HG02798 (cell line): ENCODE results near the gene NUFIP2.
"Not testable (repeated sequence)": the region's sequence is repeated elsewhere in the genome, so short reads cannot be mapped to it uniquely, and the experiment has no call there.

ENCODE experiments used
- ATAC-seq: cut with Tn5 transposase; IDR thresholded peaks from one replicate; pipeline ENCODE4 v1.9.1; 2021; ENCODE audit warnings: mild to moderate bottlenecking; ENCODE audit not compliant: unreplicated experiment, poor library complexity

The NUFIP2 gene

DNA sequence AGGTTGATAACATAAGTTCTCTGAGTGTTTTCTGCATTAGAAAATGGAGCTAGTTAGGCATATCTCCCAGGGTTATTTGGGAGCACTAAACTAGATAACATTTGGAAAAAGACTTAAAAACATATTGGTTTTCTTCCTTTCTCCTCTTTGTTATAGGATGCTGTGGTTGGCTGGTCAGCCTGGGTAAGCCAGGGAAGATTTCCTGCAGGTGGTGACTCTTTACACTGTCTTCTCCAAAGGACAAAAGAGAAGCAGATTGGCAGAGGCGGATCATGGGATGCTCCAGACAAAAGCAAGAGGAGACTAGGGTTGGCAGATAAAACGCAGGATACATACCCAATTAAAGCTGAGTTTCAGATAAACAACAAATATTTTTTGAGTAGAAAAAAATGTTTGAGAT, 53.5 kb downstream of the NUFIP2 start:
- no peak for ATAC-seq

DNA sequence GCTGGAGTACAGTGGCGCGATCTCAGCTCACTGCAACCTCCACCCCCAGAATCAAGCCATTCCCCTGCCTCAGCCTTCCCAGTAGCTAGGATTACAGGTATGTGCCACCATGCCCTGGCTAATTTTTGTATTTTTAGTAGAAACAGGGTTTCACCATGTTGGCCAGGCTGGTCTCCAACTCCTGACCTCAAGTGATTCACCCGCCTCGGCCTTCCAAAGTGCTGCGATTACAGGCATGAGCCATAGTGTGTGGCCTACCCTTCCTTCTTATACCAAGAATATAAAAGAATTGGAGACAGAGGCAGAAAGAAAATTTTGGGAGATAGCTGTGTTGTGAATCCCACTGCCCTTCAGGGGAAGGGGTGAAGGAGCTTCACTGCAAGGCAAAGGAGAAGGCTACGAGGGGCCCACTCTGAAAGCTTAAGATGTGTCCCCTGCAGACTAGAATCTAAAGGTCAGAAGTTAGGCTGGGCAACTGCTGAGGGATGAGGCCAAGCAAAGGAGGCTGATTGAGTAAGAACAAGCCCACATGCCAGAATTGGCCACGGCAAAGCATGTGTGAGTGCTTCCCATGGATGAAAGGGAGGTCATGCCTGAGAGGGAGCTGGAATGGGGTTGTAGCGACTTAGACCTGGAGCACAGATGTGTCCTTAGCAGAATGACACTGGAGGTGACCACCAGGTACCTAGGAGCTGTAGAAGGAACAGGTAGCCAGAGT, 55.7 kb downstream of the NUFIP2 start:
- ATAC-seq: no peak

DNA sequence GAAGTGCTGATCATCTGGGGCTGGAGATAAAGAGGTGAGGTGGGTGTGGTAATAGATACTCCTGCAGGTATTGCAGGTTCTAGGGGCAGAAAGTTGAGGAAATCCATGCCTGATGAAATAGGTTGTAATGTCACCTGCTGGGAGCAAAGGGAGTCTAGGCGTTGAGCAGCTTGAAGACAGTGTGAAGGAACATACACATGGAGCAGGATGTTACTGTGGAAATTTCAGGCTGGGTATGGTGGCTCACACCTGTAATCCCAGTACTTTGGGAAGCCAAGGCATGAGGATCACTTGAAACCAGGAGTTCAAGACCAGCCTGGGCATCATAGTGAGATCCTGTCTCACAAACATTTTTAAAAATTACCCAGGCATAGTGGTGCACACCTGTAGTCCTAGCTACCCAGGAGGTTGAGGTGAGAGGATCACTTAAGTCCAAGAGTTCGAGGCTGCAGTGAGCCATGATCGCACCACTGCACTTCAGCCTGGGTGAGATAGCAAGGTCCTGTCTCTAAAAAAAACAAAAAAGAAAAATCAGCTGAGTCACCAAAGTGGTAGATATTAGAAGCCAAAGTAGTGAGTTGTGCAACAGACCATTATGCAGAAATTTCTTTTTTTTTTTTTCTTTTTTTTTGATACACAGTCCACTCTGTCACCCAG, 56.3 kb downstream of the NUFIP2 start:
- ATAC-seq: no peak

DNA sequence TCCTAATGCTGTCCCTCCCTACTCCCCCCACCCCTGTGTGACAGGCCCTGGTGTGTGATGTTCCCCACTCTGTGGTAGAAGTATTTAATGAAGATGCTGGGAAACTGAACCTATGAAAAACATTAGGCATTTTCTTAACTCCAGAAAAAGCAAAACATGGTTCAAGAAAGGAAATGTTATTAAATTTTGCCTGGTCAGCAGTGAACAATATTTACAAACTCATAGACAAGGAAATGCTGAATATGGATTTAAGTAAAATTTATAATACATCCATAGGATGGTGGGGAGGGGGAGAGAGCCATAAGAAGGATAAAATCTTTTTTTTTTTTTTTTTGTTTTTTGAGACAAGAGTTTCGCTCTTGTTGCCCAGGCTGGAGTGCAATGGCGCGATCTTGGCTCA, 58.0 kb downstream of the NUFIP2 start:
- ATAC-seq: no peak

DNA sequence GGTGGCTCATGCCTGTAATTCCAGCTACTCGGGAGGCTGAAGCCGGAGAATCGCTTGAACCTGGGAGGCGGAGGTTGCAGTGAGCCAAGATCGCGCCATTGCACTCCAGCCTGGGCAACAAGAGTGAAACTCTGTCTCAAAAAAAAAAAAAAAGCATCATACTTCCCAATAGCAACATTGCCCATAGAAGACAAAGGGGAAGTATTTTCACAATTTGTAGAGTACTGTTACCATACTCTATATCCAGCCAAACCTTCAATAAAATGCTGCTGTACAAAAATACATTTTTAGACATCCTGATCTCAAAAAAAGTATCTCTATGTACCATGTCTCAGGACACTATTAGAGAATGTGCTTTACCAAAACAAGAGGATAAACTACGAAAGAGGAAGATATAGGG, 59.0 kb downstream of the NUFIP2 start:
- not testable (repeated sequence) for ATAC-seq

DNA sequence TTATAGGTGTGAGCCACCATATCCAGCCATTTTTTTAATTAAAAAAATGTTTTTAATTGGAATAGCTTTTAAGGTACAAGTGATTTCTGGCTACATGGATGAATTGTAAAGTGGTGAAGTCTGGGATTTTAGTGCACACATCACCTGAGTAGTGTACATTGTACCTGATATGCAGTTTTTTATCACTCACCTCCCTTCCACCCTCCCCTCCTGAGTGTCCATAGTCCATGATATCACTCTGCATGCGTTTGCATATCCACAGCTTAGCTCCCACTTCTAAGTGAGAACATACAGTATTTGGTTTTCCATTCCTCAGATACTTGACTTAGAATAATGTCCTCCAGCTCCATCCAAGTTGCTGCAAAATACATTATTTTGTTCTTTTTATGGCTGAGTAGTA, 60.6 kb downstream of the NUFIP2 start:
- ATAC-seq: no peak

DNA sequence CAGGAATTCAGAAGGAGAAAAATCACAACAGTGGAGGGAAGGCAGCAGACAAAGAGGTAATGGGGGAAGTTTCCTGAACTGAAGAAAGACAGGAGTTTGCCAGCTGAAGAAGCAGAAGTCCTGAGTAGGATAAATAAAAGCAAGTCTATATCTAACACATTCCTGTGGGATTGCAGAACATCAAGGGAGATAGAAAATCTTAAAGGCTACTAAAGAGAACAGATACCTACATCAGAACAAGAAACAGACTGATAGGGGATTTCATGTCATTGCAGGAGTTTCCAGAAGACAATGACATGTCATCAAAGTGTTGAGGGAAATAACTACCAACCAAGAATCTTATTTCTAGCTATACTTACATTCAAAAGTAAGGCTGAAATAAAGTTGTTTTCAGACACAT, 68.6 kb downstream of the NUFIP2 start:
- ATAC-seq: no peak

DNA sequence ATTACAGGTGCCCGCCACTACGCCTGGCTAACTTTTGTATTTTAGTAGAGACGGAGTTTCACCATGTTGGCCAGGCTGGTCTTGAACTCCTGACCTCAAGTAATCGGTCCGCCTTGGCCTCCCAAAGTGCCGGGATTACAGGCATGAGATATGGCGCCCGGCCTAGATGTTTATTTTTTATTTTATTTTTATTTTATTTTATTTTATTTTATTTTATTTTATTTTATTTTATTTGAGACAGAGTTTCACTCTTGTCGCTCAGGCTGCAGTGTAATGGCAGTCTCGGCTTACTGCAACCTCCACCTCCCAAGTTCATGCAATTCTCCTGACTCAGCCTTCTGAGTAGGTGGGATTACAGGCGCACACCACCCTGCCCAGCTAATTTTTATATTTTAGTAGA, 72.6 kb downstream of the NUFIP2 start:
- ATAC-seq: not testable (repeated sequence)

DNA sequence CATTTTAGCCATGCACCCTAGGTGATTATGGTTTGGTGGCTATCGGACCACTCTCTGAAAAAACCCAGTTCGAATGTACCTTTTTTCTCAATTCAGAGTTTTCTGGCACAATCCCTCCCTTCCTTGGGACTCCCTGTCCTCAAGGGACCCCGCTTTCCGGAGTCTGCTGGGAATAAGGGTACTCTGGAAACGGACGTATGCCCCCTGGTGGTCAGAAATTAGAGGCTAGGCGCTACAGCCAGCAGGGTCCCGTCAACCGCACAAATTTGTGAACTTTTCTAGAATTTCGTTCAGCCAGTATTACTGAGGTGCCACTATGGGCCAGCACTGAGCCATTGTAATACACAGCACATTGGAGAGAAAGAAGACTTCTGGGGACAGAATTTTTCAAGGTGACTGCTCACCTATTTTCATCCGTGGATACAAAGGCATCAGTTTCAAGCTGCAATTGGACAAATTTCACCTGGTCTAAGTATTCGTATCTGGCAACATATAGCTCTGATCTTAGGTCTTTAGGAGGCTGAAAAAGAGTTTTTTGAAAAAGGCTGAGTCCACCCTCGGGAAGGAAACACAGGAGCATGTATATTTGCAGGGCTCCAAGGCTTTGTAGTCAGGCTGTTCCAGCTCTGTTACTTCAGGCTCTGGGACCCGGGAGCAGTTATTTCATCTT, 74.4 kb downstream of the NUFIP2 start:
- ATAC-seq: no peak

DNA sequence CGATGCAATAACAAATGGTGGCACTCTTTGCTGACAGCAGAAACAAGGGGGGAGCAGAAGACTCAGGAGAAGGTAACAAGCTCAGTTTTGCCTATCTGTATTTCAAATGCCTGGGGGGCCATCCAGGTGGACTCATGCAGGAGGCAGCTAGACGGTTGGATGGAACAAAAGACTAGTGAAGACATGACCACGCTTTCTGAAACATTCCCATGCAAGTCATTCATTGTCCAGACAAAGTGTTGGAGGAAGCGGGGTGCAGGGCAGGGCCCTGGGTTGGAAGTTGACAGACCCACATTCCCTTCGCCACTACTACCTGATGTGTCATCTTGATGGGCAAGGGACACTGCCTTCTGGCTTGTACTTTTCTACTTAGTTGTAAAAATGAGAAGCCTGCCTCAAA, 77.1 kb downstream of the NUFIP2 start:
- no peak for ATAC-seq

DNA sequence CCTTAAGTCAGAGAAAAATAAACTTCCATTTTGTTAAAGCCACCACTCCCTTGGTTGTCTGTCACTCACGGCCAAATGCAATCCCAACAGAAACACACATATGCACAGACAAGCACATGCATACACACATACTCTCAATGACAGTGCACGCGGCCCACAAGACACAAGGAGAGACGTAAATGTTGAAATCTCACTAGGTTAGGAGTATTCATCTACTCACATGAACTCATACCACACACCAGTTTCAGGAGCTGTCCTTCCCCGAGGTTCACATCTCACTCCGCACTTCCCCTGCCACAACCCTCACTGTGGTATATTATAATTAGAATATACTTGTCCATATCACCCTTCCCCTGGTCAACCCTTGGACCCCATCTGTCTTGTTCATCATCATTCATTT, 77.8 kb downstream of the NUFIP2 start:
- no peak for ATAC-seq

DNA sequence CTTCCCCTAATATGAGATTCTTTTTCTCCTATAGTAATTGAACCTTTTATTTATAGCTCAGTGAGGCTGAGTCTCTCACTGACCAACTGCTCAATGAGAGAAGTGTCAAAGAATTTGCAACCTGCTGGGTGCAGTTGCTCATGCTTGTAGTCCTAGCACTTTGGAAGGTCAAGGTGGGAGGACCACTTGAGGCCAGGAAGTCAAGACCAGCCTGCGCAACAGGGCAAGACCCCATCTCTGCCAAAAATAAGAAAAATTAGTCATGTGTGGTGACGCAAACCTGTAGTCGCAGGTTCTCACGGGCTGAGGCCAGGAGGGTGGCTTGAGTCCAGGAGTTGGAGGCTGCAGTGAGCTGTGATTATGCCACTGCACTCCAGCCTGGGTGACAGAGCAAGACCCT, 78.2 kb downstream of the NUFIP2 start:
- no peak for ATAC-seq

DNA sequence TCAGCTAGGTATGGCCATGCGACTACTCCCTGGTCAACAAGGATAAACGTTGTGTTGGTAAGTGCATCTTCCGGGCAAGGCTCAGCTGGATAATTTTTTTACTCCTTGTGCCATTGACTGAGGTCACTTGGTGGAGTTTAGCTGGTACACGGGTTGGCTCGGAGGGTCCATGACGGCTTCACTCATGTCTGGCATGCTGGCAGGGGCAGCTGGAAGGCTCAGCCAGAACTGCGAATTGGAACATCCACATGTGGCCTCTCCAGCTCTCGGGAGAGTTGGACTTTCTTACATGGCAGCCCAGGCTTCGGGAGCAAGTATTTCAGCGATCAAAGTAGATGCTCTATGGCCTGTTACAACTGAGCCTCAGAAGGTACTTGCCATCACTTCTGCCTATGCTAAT, 78.8 kb downstream of the NUFIP2 start:
- no peak for ATAC-seq

DNA sequence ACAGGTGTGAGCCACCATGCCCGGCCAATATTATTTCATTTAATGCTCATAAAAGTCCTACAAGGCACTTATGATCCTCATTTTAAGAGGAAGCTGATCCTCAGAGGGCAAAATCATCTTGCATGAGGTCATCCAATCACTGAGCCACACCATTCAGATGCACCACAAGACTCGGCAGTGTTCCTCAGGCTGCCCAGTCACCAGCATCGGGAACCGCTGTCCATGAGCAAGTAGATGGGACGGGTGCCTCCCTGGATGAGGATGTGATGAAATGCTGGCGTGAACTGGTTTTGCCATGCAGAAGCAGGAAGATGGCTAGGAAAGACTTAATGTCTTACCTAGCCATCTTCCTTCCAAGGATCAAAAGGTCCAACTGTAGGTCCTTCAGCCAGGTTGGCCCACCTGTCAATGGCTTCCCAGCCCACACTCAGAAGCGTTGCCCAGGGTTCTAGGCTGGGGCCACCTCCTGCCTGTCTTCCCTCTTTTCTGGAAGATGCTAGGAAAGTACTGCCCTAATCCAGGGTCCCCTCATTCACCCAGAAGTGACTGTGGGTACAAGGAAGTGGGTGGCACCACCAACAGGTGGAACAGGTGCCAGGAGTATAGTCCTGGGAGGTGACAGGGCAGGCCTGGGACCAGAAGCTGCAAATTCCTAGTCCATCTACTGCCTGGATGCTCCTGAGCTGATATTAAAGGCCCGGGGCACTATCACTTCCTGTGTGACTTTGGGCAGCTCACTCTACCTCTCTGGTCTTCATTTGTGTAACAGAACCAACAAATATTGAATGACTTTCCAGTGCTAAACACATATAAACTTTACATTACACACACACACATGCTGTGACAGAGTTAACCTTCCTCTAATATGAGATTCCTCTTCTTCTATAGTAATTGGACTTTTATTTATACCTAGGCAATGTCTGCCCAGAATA, 79.5 kb downstream of the NUFIP2 start:
- ATAC-seq: no peak

DNA sequence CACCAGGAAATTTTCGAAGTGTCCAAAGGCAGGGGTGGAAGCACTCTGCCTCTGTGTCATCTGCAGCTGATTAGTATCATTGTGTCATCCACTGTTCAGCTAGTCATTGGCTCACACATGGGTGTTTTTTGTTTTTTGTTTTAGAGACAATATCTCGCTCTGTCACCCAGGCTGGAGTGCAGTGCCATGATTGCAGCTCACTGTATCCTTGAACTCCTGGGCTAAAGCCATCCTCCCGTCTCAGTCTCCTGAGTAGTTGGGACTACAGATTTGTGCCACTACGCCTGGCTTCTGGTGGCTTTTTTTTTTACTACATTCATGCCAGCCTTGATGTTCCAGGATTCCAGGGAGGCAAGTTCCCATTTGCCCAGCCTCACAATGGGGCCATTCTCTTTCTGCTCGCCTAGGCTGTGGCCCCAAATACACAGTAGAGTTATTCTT, 81.2 kb downstream of the NUFIP2 start:
- no peak for ATAC-seq

DNA sequence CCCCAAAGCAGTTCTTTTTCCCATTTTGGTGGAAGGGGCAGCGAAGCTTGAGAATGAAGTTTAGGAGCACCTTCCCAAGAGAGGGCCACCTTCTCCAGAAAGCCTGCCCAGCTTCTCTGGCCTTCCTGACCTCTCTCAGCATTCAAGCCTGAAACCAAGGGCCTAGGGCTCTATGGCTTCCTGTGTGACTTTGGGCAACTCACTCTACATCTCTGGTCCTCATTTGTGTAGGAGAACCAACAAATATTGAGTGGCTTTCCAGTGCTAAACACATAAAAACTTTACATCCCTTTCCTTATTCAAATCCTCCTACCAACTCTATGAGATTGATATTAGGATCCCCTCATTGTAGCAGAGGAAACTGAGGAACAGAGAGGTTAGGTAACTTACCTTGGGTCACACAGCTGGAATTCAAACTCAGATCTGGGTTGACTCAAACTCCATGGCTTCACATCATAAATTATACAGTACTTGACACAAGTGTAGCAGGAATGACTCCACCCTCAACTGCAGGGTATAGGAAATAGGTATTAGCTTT, 81.8 kb downstream of the NUFIP2 start:
- no peak for ATAC-seq

DNA sequence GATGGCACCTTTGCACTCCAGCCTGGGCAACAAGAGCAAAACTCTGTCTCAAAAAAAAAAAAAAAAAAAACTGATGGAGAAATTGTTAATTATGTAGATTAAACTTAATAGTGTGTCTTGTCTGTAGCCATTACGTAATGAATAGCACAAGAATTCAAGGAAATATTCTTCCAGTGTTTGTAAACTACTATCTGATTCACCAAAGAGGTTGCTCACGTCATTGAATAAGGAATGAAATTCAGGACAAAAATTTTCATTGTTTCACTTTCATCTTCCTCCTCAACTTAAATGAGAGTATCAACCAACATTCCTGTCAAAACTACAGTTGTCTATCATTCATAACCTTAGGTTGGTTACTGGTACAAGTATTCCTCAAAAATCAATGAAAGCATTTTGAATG, 83.1 kb downstream of the NUFIP2 start:
- ATAC-seq: no peak

DNA sequence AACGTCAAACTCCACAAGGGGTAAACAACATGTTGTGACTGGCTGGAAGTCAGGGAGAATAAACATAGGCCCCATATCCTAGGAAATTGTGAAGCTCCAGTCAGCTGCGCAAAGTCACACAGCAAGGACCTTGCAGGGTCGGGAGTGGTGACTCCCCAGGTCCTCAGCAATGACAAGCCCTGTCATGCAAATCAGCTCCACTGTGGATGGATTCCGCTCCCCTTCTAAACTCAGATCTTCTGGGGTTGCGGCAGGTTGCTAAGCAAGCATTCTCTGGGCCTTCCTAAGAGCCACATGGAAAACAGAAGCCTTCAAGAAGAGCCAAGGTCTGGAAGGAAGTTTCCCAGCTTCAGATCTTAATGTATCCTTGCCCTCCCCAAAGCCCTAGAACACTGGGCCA, 84.9 kb downstream of the NUFIP2 start:
- ATAC-seq: no peak

DNA sequence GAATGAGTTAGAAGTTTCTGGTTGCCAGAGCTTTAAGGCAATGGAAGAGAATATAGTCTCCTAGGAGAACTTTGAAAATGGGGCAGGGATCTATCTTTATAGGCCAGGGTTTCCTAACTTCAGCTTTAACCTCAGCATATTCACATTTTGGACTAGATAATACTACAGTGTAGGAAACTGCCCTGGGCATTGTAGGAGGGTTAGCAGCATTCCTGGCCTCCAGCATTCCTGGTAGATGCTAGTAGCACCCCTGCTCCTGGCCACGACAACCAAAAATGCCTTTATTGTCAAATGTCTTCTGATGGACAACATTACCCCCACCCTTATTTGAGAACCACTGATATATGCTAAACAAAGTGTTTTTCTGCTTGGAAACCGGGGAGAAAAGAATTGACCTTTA, 86.0 kb downstream of the NUFIP2 start:
- no peak for ATAC-seq
